ENCODE measurements around the gene RALGAPA1.
"Not testable (repeated sequence)": the region's sequence is repeated elsewhere in the genome, so short reads cannot be mapped to it uniquely, and the experiment has no call there.

Gene RALGAPA1

GRCh38 chr14:35628989-35629388 is 180.1 kb downstream of the RALGAPA1 start:
- Histone ChIP-seq H3K4me1 (ENCODE audit: control insufficient read depth, insufficient read depth, low read length, poor library complexity, severe bottlenecking) (peaks cover 2% of the 10 kb centered on the region), H3K27ac (ENCODE audit: low read depth, low read length, severe bottlenecking) (no peak overlapping the region), H3K9me3 (ENCODE audit: control insufficient read depth, low read length) (no peaks in the 10 kb centered on the region), H3K4me3 (ENCODE audit: extremely low read depth, insufficient read depth, low read length, poor library complexity, severe bottlenecking) (no peak overlapping the region), H3K36me3 (ENCODE audit: control insufficient read depth, insufficient read depth, low read length) (no peaks in the 10 kb centered on the region)
- WGBS, 2 experiments (ENCODE audit: insufficient coverage in 2 of 2) = 86 to 89% methylated on average over 3 of the region's 3 CpGs

- H3K36me3 ChIP-seq (ENCODE audit: control insufficient read depth, insufficient read depth, low read length); H3K4me3 ChIP-seq (ENCODE audit: extremely low read depth, insufficient read depth, low read length, poor library complexity, severe bottlenecking); H3K4me1 ChIP-seq (ENCODE audit: control insufficient read depth, insufficient read depth, low read length, poor library complexity, severe bottlenecking); H3K27ac ChIP-seq (ENCODE audit: low read depth, low read length, severe bottlenecking); H3K9me3 ChIP-seq (ENCODE audit: control insufficient read depth, low read length): not testable (repeated sequence)
- no CpG with 5 or more reads among the region's 2 CpGs for WGBS, 2 experiments (ENCODE audit: insufficient coverage in 2 of 2)
These were observed 182.1 kb downstream of the RALGAPA1 start for GRCh38 chr14:35626947-35627346.

GRCh38 chr14:35621996-35622395 is 187.1 kb downstream of the RALGAPA1 start:
- 80% methylated on average over 1 of the region's 4 CpGs; no CpG with 5 or more reads in 1 of the 2 experiments for WGBS, 2 experiments (ENCODE audit: insufficient coverage in 2 of 2)
- not testable (repeated sequence) for H3K9me3 ChIP-seq (ENCODE audit: control insufficient read depth, low read length); H3K27ac ChIP-seq (ENCODE audit: low read depth, low read length, severe bottlenecking); H3K36me3 ChIP-seq (ENCODE audit: control insufficient read depth, insufficient read depth, low read length); H3K4me3 ChIP-seq (ENCODE audit: extremely low read depth, insufficient read depth, low read length, poor library complexity, severe bottlenecking); H3K4me1 ChIP-seq (ENCODE audit: control insufficient read depth, insufficient read depth, low read length, poor library complexity, severe bottlenecking)

GRCh38 chr14:35619998-35620397 is 189.1 kb downstream of the RALGAPA1 start:
- H3K4me3 ChIP-seq (ENCODE audit: extremely low read depth, insufficient read depth, low read length, poor library complexity, severe bottlenecking); H3K36me3 ChIP-seq (ENCODE audit: control insufficient read depth, insufficient read depth, low read length); H3K27ac ChIP-seq (ENCODE audit: low read depth, low read length, severe bottlenecking); H3K9me3 ChIP-seq (ENCODE audit: control insufficient read depth, low read length); H3K4me1 ChIP-seq (ENCODE audit: control insufficient read depth, insufficient read depth, low read length, poor library complexity, severe bottlenecking): not testable (repeated sequence)
- 91 to 97% methylated on average over 6 of the region's 6 CpGs for WGBS, 2 experiments (ENCODE audit: insufficient coverage in 2 of 2)

- not testable (repeated sequence) for H3K36me3 ChIP-seq (ENCODE audit: control insufficient read depth, insufficient read depth, low read length); H3K9me3 ChIP-seq (ENCODE audit: control insufficient read depth, low read length); H3K4me1 ChIP-seq (ENCODE audit: control insufficient read depth, insufficient read depth, low read length, poor library complexity, severe bottlenecking); H3K27ac ChIP-seq (ENCODE audit: low read depth, low read length, severe bottlenecking); H3K4me3 ChIP-seq (ENCODE audit: extremely low read depth, insufficient read depth, low read length, poor library complexity, severe bottlenecking)
- WGBS, 2 experiments (ENCODE audit: insufficient coverage in 2 of 2) = no CpG with 5 or more reads among the region's 1 CpG
These were observed 189.6 kb downstream of the RALGAPA1 start for GRCh38 chr14:35619461-35619860.

- H3K4me1 ChIP-seq (ENCODE audit: control insufficient read depth, insufficient read depth, low read length, poor library complexity, severe bottlenecking) = no peaks in the 10 kb centered on the region
- 93% methylated on average over 3 of the region's 3 CpGs; no CpG with 5 or more reads in 1 of the 2 experiments for WGBS, 2 experiments (ENCODE audit: insufficient coverage in 2 of 2)
These were observed 191.6 kb downstream of the RALGAPA1 start for GRCh38 chr14:35617500-35617899.

GRCh38 chr14:35607380-35607779 is 201.7 kb downstream of the RALGAPA1 start:
- Histone ChIP-seq H3K4me1 (ENCODE audit: control insufficient read depth, insufficient read depth, low read length, poor library complexity, severe bottlenecking) (no peaks in the 10 kb centered on the region), H3K4me3 (ENCODE audit: extremely low read depth, insufficient read depth, low read length, poor library complexity, severe bottlenecking) (no peak overlapping the region), H3K27ac (ENCODE audit: low read depth, low read length, severe bottlenecking) (no peak overlapping the region), H3K36me3 (ENCODE audit: control insufficient read depth, insufficient read depth, low read length) (peaks cover 5% of the 10 kb centered on the region), H3K9me3 (ENCODE audit: control insufficient read depth, low read length) (no peaks in the 10 kb centered on the region)
- 73 to 92% methylated on average over 2 to 3 of the region's 3 CpGs for WGBS, 2 experiments (ENCODE audit: insufficient coverage in 2 of 2)

More at GRCh38 chr14:35617500-35617899, 191.6 kb downstream of the RALGAPA1 start:
- Histone ChIP-seq H3K4me3 (ENCODE audit: extremely low read depth, insufficient read depth, low read length, poor library complexity, severe bottlenecking) (no peak overlapping the region), H3K9me3 (ENCODE audit: control insufficient read depth, low read length) (no peaks in the 10 kb centered on the region), H3K36me3 (ENCODE audit: control insufficient read depth, insufficient read depth, low read length) (no peaks in the 10 kb centered on the region), H3K27ac (ENCODE audit: low read depth, low read length, severe bottlenecking) (no peak overlapping the region)

- Histone ChIP-seq H3K27ac (ENCODE audit: low read depth, low read length, severe bottlenecking) (no peak overlapping the region), H3K36me3 (ENCODE audit: control insufficient read depth, insufficient read depth, low read length) (peaks cover 5% of the 10 kb centered on the region), H3K4me3 (ENCODE audit: extremely low read depth, insufficient read depth, low read length, poor library complexity, severe bottlenecking) (no peak overlapping the region), H3K9me3 (ENCODE audit: control insufficient read depth, low read length) (no peaks in the 10 kb centered on the region), H3K4me1 (ENCODE audit: control insufficient read depth, insufficient read depth, low read length, poor library complexity, severe bottlenecking) (no peaks in the 10 kb centered on the region)
- WGBS, 2 experiments (ENCODE audit: insufficient coverage in 2 of 2) = no CpG with 5 or more reads among the region's 1 CpG
These were observed 208.8 kb downstream of the RALGAPA1 start for GRCh38 chr14:35600253-35600652.

GRCh38 chr14:35594616-35595015 is 214.5 kb downstream of the RALGAPA1 start:
- no CpG with 5 or more reads among the region's 2 CpGs for WGBS, 2 experiments (ENCODE audit: insufficient coverage in 2 of 2)
- Histone ChIP-seq H3K27ac (ENCODE audit: low read depth, low read length, severe bottlenecking) (no peak overlapping the region), H3K4me3 (ENCODE audit: extremely low read depth, insufficient read depth, low read length, poor library complexity, severe bottlenecking) (no peak overlapping the region), H3K36me3 (ENCODE audit: control insufficient read depth, insufficient read depth, low read length) (no peaks in the 10 kb centered on the region), H3K4me1 (ENCODE audit: control insufficient read depth, insufficient read depth, low read length, poor library complexity, severe bottlenecking) (no peaks in the 10 kb centered on the region), H3K9me3 (ENCODE audit: control insufficient read depth, low read length) (no peaks in the 10 kb centered on the region)

- not testable (repeated sequence) for H3K27ac ChIP-seq (ENCODE audit: low read depth, low read length, severe bottlenecking); H3K4me3 ChIP-seq (ENCODE audit: extremely low read depth, insufficient read depth, low read length, poor library complexity, severe bottlenecking); H3K36me3 ChIP-seq (ENCODE audit: control insufficient read depth, insufficient read depth, low read length); H3K4me1 ChIP-seq (ENCODE audit: control insufficient read depth, insufficient read depth, low read length, poor library complexity, severe bottlenecking); H3K9me3 ChIP-seq (ENCODE audit: control insufficient read depth, low read length)
- 100% methylated on average over 1 of the region's 3 CpGs; no CpG with 5 or more reads in 1 of the 2 experiments for WGBS, 2 experiments (ENCODE audit: insufficient coverage in 2 of 2)
These were observed 221.7 kb downstream of the RALGAPA1 start for GRCh38 chr14:35587373-35587772.

- H3K4me1 ChIP-seq (ENCODE audit: control insufficient read depth, insufficient read depth, low read length, poor library complexity, severe bottlenecking) = no peaks in the 10 kb centered on the region
- no peak overlapping the region for H3K27ac ChIP-seq (ENCODE audit: low read depth, low read length, severe bottlenecking)
- no peaks in the 10 kb centered on the region for H3K9me3 ChIP-seq (ENCODE audit: control insufficient read depth, low read length)
- H3K36me3 ChIP-seq (ENCODE audit: control insufficient read depth, insufficient read depth, low read length) = no peaks in the 10 kb centered on the region
- H3K4me3 ChIP-seq (ENCODE audit: extremely low read depth, insufficient read depth, low read length, poor library complexity, severe bottlenecking) = no peak overlapping the region
These were observed 230.5 kb downstream of the RALGAPA1 start for GRCh38 chr14:35578639-35579038.
